ENCODE measurements around the gene XRCC2.
"Not testable (repeated sequence)": the region's sequence is repeated elsewhere in the genome, so short reads cannot be mapped to it uniquely, and the experiment has no call there.

The XRCC2 gene

DNA sequence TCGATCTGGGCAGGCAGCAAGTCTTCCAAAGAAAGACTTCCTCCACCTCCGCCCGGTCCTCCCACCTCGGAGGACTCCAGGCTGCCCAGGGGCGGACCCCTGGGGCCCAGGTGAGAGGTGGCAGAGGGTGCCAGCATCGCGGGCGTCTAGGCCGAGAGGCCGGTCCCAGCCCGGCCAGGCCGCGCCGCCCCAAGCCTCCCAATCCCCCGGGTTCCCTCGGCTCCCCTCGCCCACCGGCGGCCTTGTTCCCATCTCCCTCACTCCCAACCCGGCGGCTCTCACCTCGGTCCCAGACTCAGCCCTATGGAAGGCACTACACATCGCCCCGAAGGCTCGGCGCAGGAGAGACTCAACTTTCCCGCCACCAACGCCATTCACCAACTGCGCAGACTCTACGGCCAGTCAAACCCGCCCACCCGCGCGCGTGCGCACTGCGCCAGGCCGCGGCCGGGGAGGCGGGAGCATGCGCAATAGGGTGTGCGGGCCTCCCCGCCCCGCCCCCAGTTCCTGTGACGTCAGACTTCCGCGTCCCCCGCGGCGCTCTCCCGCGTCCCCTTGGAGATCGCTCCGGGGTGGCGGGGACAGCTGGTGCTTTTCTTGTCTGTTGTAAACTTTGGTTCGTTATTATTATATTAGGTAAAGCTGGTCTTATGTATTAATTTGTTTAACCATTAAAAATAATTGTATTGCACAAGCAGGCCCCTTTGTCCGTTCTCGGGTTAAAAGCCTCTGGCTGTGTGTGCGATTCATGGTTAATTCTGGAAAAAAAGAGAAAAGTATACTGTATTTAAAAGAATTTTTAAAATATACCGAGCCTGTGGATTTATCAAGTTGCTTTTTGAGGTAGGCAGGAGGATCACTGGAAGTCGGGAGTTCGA, at the start of gene XRCC2:
Gene XRCC2 (minus strand): TSS at position 383 of the 878 bp plus-strand sequence. CDS start 62 bp downstream, at position 321.
- DNase-seq: peak; percentile 94

DNA sequence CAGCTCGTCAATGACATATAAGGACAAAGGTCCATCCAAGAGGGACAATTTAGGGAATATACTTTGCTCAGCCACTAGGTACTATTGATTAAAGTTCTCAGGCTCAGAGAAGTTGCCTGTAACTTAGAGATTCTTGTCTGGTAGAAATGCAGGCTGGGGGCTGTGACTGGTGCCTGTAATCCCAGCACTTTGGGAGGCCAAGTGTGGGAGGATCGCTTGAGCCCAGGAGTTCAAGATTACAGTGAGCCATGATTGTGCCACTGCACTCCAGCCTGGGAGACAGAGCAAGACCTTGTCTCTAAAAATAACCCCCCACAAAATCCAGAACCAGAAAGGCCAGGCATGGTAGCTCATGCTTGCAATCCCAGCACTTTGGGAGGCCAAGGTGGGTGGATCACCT, 47.4 kb upstream of the XRCC2 start:
- DNase-seq: no peak

DNA sequence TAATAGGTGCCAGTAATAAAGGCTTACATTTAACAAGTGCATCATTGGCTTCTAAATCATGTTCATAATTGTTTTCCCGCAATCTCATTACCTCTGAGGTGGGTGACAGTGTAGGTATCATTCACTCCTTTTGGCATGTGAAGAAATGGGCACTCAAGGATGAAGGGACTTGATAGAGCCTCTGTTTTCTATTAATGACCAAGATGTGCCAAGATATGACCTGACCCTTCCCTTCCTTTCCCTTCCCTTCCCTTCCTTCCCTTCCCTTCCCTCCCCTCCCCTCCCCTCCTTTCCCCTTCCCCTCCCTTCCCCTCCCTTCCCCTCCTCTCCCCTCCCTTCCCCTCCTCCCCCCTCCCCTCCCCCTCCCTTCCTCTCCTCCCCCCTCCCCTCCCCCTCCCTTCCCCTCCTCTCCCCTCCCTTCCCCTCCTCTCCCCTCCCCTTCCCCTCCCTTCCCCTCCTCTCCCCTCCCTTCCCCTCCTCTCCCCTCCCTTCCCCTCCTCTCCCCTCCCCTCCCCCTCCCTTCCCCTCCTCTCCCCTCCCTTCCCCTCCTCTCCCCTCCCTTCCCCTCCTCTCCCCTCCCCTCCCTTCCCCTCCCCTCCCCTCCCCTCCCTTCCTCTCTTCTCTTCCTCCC, 36.6 kb upstream of the XRCC2 start:
- DNase-seq: not testable (repeated sequence)

DNA sequence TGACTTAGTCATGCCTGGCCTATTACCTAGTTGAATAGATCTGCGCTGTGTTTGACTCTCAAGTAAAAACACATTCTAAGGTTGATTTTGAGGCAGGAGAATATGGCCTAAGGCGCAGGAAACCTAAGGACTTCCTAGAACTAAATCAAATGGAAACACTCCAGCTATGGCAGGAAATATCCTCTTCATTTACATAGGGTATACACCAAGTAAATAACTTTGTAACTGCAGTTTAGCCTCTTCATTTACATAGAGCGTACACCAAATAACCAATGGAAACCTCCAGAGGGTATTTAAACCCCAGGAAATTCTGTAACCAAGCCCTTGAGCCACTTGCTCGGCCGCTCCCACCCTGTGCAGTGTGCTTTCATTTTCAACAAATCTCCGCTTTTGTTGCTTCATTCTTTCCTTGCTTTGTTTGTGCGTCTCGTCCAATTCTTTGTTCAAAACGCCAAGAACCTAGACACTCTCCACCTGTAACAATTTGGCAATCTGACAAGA, 35.6 kb upstream of the XRCC2 start:
- peak; percentile 84 for DNase-seq

DNA sequence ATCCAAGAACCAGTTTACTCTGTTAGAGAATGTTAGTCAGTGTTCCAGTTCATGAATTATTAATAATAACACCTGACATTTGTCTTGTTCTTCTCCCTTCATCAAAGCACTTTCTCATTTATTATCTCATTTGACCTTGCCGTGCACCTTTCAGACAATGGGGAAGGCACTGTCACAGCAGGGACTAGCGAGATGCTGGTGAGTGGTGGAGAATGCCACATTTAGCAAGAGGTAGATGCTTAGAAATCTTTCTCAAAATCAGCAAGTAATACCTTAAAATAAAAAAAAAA, 34.2 kb upstream of the XRCC2 start:
- DNase-seq: no peak

DNA sequence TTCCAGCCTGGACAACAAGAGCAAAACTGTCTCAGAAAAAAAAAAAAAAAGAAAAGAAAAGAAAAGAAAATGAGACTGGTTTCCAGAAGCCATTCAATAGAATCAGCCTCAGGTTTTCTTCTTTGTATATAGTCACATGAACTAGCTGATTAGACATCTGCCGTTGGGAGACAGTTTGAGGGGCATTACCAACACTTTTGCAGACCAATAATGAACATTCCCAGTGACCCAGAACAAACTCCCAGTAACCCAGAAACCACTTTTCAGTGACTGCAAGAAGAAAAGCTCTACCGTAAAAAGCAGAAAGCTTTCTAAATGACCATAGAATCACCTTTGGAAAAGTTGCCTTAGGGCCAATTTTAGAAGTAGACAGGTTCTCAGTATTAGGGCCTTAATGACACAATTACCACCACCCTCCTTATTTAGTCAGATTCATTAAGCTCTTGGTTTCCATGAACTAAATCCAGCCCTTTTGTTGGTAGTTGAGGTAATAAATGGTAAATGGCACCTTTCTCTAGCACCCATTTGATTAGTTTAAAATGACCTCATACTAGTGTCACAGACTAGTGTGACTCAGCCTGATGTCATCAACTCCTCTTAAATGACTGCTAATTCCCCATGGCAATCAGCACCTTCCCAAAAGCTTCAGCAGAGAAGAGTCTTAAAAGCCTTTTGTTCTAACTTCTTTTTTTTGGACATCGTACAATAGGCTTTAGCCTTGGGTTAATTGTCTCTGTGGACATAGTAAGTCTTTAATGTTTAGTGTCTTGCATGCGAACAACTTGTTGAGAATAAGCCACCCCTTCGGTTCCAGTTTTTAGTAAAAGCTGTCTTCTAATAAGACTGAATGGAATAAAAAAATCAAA, 33.6 kb upstream of the XRCC2 start:
- peak; percentile 72 for DNase-seq

DNA sequence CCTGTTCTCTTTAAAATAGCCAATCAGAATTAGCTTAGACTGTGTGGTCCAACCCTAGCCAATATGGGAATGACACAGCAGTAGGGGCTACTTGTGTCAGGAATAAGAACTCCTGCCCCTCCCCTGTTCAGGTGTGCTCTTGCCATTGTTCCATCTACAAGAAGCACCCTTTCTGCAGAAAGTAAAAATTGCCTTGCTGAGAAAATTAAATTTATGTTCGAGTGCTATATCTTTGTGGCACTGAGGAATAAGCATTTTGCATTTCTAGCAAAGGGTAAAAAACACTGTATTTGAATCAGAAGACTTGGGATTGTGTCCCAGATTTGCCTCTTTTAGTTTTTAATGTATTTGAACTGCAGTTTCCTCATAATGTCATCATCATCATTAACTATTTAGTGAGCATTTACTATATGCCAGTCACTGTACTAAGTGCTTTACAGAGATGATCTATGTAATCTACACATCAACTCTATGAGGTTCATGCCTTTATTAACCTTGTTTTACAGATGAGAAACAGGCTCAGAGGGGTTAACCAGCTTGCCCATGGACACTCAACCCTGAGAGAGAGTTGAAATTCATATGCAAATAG, 28.9 kb upstream of the XRCC2 start:
- no peak for DNase-seq

DNA sequence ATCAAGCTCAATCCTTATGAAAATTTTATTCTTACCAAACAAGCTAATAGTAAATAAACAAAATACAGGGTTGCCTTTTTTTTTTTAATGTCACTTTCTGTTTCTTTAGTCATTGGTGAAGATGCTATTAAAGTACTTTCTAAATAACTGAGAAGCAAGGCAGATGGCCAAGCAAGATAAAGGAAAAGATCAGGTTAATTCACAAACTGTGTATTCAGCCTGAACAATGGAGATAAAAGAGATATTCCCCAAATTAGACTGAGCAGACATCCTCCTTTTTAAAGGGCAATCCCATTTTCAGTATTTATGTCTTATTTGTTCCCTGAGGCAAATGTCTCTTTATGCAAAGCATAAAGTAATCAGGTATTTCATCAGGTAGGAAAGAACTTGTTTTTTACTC, 23.1 kb upstream of the XRCC2 start:
- DNase-seq: no peak

DNA sequence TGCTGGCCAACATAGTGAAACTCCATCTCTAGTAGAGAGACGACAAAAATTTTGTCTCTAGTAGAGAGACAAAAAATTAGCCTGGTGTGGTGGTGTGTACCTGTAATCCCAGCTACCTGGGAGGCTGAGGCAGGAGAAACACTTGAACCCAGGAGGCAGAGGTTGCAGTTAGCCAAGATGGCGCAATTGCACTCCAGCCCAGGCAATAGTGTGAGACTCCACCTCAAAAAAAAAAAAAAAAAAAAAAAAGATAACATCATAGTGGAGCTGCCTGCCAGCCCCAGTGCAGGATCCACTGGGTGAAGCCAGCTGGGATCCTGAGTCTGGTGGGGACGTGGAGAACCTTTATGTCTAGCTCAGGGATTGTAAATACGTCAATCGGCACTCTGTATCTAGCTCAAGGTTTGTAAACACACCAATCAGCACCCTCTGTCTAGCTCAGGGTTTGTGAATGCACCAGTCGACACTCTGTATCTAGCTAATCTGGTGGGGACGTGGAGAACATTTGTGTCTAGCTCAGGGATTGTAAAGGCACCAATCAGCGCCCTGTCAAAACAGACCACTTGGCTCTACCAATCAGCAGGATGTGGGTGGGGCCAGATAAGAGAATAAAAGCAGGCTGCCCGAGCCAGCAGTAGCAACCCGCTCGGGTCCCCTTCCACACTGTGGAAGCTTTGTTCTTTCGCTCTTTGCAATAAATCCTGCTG, 21.5 kb upstream of the XRCC2 start:
- not testable (repeated sequence) for DNase-seq

DNA sequence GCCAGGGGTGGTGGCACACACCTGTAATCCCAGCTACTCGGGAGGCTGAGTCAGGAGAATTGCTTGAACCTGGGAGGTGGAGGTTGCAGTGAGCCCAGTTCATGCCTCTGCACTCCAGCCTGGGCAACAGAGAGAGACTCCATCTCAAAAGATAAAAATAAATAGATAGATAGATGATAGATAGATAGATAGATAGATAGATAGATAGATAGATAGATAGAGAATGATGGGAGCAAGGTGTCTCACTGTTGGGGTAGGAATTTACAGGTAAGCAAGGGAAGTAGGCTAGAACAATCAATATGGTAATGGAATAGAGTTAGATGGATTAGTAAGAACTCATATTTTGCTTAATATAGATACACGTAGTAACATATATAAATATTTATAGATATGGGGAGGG, 16.3 kb upstream of the XRCC2 start:
- not testable (repeated sequence) for DNase-seq

DNA sequence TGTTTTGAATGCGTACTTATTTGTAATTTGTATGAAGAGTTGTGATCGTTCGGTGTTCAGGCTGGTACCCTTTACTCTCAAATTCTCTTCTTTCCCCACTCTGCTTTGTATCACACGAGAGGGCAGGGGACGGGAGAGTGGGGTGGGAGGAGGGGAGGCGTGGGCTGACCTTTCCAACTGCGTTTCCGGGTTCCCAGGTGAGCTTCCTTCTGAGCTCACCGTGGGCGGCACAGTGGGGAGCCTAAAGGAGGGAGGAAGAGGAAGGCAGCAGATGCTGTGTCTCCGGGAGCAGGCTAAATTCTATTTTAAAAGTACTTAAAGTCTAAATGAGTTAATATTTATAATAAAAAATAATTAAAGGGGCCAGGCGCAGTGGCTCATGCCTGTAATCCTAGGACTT, 7.4 kb upstream of the XRCC2 start:
- DNase-seq: no peak

DNA sequence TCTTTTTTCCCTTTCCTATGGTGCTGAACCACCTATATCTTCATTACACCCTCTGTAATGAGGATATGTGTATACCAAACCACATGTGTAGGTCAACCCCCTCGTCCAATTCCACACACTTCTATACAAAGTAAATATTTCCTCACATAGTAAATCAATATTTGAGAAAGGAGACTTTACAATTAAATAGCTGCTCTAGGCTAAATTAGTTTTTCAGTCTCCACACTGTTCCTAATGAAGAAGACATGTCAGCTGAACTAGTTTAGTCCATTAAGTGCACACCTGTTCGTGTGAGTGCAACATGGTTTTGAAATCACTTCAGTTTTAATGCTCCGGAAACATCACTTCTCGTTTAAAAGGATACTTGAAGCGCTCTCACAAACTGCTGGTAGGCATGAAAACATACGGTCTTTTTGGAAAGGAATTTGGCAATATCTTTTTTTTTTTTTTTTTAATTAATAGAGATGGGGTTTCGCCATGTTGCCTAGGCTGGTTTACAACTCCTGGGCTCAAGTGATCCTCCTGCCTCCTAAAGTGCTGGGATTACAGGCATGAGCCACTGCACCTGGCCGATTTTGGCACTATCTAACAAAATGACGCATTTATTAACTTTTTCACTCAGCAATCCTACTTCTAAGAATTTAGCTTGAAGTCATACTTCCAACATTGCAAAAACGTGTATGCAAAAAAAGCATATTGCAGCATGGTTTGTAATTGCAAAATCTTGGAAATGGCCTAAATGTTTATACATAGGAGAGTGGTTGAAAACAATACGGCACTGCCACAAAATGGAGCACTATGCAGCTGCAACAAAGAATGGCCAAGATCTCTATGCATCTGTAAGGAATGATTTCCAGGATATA, 2.1 kb upstream of the XRCC2 start:
- peak; percentile 99 for DNase-seq

DNA sequence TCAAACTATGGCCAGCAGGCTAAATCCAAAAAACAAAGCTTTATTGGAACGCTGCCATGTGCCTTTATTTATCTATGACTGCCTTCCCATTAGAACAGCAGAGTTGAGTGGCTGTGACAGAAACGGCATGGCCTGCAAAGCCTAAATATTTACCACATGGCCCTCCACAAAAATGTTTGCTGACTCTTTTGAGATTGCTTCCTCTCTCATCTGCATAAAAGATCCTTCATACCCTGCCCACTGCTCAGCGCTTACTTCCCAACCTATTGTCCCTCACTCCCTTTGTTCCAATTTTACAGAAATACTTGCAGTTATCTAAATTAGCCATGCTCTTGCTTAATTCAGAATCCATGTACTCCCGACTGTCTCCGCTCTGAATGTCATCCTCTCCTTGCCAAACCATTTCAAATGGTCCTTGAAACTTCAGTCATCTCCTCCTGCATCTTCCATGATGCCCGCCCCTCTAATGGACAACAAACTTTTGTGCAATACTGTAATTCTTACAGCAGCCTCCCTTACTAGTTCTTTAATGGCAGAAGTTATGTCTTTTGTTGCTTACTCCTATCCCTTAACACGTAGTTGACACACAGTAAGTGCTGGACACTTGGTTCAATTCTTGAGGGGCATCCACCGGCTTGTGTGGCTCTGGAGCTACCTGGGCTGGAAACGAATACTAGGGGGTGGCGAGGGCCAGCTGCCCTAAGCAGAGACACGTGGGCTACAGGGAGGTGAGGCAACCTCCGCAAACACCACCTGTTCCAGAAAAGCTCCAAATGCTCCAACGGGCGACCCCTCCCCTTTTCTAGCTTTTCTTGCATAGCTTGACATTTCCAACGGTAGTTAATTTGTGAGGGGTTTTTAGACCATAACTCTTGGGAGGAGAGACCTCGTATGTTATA, 832 bp downstream of the XRCC2 start:
- DNase-seq: peak; percentile 81

DNA sequence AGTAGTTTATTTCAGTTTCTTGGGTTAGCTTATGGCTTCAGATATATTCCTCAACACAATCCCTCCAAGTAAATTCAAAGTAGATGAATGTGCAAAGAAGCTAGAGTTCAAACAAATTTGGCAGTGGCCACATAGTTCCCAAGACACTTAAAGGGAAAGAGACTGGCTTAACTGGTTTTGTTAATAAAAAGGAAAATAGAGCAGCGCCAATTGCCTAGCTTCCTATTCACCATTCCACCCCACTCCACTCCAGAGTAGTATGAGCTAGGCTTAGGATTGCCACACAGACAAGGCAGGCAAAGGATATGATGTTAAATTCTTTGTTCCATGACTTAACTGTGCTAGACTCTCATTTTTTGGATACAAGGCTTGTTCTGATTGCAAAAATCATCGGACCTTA, 2.0 kb downstream of the XRCC2 start:
- DNase-seq: no peak

DNA sequence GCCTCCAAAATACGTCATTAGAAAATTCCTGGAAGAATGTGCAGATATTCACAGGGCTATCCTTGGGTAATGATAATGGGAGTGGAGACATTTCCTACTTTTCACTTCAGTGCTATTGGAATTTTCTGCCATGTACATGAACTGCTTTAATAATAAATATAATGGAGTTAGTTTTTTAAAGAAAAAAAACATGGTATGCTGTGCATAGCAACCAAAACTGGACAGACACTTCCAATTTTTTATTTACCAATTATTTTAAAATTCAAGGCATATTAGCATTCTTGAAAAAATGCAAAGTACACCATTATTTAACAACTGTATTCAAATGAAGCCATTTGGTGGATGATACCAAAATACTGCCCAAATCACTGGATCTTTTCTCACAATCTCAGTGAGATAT, 3.3 kb downstream of the XRCC2 start:
- no peak for DNase-seq

DNA sequence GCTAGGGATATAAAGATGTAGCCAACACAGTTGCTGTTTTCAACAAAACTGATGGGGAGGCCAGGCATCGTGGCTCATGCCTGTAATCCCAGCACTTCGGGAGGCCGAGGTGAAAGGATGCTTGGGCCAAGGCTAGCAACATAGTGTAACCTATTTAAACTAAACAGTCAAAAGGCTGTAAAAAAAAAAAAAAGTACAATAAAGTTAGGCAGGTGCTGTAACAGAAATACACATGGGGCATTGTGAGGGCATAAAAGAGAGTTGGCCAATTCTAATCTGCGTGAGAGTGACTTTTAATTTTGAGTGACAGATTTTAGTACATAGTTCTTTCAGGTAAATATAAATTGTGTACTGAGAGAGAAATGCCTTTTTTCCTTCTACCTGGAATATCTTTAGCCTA, 6.2 kb downstream of the XRCC2 start:
- no peak for DNase-seq

DNA sequence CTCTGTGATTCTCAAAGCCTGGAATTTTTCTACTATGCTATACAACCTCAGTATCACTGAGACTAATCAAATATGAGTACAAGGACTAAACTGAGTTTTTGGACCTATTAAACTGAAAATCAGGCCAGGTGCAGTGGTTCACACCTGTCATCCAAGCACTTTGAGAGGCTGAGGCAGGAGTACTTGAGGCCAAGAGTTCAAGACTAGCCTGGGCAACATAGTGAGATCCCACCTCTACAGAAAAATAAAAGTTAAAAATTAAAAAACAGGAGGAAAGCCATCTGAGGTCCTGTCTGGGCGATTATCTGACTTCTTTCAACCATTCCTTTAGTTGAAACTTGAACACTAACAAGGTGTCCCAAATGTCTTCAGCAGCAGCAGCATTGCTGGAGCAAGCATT, 7.0 kb downstream of the XRCC2 start:
- DNase-seq: no peak

DNA sequence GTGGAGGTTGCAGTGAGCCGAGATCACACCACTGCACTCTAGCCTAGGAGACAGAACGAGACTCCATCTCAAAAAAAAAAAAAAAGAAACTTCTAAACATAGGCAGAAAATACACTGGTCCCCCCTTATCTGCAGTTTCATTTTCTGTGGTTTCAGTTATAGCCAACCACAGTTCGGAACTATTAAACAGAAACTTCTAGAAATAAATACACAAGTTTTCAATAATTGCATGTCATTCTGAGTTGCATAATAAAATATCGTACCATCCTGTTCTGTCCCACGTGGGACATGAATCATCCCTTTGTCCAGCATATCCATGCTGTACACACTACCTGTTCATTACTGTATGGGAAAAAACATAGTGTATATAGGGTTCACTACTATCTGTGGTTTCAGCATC, 8.0 kb downstream of the XRCC2 start:
- DNase-seq: no peak

DNA sequence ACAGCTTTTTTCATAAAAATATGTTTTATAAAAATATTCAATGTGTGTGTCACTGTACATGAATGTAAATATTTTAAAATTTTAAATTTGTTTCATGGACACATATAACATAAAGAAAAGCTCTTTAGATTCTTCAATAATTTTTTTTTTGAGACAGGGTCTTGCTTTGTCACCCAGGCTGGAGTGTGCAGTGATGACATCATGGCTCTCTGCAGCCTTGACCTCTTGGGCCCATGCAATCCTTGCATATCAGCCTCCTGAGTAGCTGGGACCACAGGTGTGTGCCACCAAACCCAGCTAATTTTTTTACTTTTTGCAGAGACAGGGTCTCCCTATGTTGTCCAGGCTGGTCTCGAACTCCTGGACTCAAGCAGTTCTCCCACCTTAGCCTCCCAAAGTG, 9.9 kb downstream of the XRCC2 start:
- no peak for DNase-seq

DNA sequence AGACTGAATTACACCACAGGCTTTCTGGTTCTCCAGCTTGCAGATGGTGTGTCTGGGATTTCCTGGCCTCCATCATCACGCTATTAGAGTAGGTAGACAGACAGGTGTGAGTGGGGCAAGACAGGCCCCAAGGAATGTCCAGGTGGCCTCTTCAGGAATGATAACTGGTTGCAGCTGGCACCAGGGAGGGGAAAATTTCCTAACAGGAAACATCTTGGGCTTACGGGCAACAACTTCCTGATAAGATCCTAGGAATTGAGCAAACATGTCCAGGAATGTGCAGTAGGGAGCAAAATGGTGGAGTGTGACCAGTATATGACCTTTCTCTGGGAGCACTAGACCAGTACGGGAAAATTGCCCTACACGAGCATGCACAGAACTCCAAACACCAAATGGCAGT, 11.3 kb downstream of the XRCC2 start:
- no peak for DNase-seq

All from DMS79 treated with DMSO at 0.1 percent for 48 hours (cell line).